ENCODE results near the gene TWF2. TPM values are rescaled to one million over a fixed set of nuclear protein-coding genes. Genes with fewer than 3 reads are reported as not detected.
A peak's percentile ranks its signal among the peaks of the same experiment; 100 is the strongest.

Gene TWF2
- total and polyA plus RNA-seq, 10 of the 15 experiments (the other 5 are each of a cell fraction or from before 2014, with no cell fraction given): 0.16 to 106 (median 68.5) TPM

DNA sequence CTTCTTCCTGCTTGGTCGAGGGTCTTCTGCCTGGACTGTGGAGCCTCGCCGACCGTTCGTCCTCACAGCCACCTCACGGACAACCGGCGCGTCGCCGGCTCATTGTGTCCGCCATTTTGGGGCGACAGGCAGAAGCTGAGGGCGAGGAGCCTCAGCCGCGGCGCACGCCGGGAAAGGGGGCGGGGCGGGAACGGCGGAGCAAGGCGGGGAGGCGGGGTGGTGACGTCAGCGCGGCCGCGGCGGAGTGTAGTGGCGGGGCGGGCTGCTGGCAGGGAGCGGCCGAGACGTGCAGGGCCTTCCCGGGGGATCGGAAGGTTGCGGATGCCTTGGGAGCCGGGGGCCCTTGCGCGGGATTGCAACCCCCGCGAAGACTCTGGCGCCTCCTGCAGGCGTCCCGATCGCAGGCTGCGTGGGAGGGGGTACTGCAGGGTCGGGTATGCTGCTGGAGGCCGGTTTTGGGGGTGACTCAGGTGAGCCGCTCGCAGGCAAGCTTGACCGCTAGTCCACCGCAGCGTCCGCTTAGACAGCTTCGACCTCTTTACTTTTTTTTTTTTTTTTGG lies 39.6 kb upstream of the TWF2 start, which contains the start of gene WDR82:
Gene WDR82, minus strand, starts transcription at position 140 of the 560 bp plus-strand sequence. CDS start 288 bp downstream, outside the sequence.
- BruUV-seq (replicated peaks): no TSS peak
- TF ChIP-seq RAD51 (IDR thresholded peaks at IDR 0.05): no peak
- peak; percentile 87 to 88 for TF ChIP-seq IKZF2 (IDR thresholded peaks at IDR 0.05)
- no peak for TF ChIP-seq NFYB (IDR thresholded peaks at IDR 0.05; ENCODE audit: insufficient read depth, low read depth, low read length)
- TF ChIP-seq, protein P1, sequence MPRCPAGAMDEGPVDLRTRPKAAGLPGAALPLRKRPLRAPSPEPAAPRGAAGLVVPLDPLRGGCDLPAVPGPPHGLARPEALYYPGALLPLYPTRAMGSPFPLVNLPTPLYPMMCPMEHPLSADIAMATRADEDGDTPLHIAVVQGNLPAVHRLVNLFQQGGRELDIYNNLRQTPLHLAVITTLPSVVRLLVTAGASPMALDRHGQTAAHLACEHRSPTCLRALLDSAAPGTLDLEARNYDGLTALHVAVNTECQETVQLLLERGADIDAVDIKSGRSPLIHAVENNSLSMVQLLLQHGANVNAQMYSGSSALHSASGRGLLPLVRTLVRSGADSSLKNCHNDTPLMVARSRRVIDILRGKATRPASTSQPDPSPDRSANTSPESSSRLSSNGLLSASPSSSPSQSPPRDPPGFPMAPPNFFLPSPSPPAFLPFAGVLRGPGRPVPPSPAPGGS (IDR thresholded peaks at IDR 0.05; ENCODE audit: borderline replicate concordance, insufficient read depth, low read depth, low read length, poor library complexity, severe bottlenecking): no peak
- peak; percentile 96 for TF ChIP-seq POLR2AphosphoS5 (IDR thresholded peaks at IDR 0.05; ENCODE audit: low read length)
- no peak for TF ChIP-seq KLF5 (IDR thresholded peaks at IDR 0.05; ENCODE audit: partially characterized antibody)
- no peak for TF ChIP-seq TARDBP (IDR thresholded peaks at IDR 0.05; ENCODE audit: borderline replicate concordance)
- TF ChIP-seq SRF (IDR thresholded peaks at IDR 0.05; ENCODE audit: low read depth in 2 of 2, low read length in 2 of 2): no peak
- peak; percentile 66 for TF ChIP-seq ATF7 (IDR thresholded peaks at IDR 0.05; ENCODE audit: low read depth)
- no peak for TF ChIP-seq MYC (IDR thresholded peaks at IDR 0.05; ENCODE audit: insufficient read depth, insufficient read length, insufficient replicate concordance, low read length, severe bottlenecking)
- 0 out of 2 replicates have a peak, but pooled peaks have one; percentile 39 for TF ChIP-seq NR2C1 (IDR thresholded peaks at IDR 0.05)
- TF ChIP-seq EZH2 (IDR thresholded peaks at IDR 0.05; ENCODE audit: borderline replicate concordance, control insufficient read depth, low read depth, low read length): no peak
- TF ChIP-seq, protein P2, sequence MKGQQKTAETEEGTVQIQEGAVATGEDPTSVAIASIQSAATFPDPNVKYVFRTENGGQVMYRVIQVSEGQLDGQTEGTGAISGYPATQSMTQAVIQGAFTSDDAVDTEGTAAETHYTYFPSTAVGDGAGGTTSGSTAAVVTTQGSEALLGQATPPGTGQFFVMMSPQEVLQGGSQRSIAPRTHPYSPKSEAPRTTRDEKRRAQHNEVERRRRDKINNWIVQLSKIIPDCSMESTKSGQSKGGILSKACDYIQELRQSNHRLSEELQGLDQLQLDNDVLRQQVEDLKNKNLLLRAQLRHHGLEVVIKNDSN (IDR thresholded peaks at IDR 0.05; ENCODE audit: borderline replicate concordance, extremely low read length, insufficient read depth, low read depth, low read length): no peak
- TF ChIP-seq RB1 (IDR thresholded peaks at IDR 0.05; ENCODE audit: borderline replicate concordance): peak; percentile 19; the same call in 1 of the 2 replicates
- TF ChIP-seq FOS (IDR thresholded peaks at IDR 0.05; ENCODE audit: borderline replicate concordance, extremely low read depth, insufficient read length): no peak
- peak; percentile 97 for TF ChIP-seq YY1 (IDR thresholded peaks at IDR 0.05; ENCODE audit: low read depth, low read length)
- TF ChIP-seq BRCA1 (IDR thresholded peaks at IDR 0.05; ENCODE audit: low read depth, low read length): no peak
- TF ChIP-seq ESRRA (IDR thresholded peaks at IDR 0.05; ENCODE audit: low read length): no peak

More for the DNA sequence above, 39.6 kb upstream of the TWF2 start, which contains the start of gene WDR82:
- no peaks in the 10 kb centered on the region for H3K27me3 ChIP-seq (replicated peaks in 1 of 2; ENCODE audit: control insufficient read depth in 2 of 2, insufficient read depth in 2 of 2, low read length in 1 of 2)
- H3K79me2 ChIP-seq (ENCODE audit: control insufficient read depth, insufficient read depth, low read length): peaks cover 52% of the 10 kb centered on the region
- WGBS (ENCODE audit: insufficient coverage, insufficient replicate concordance, low lambda C conversion rate, missing lambda C conversion rate): 2% methylated on average over 47 of the region's 58 CpGs
- POLR2A ChIA-PET: interaction anchor here (0.6 to 8.7 kb wide), 15 partner anchors 10 to 390 kb away, joined by 3 to 60 read pairs (median 5); partner anchors contain the start of genes GLYCTK, POC1A, TLR9 and TWF2
- peak within 1 kb of the TSS; percentile 91 for H3K4me3 ChIP-seq
- peak; percentile 67 for DNase-seq (ENCODE audit: low read depth, low spot score)
- peak within 1 kb of the TSS; percentile 79 for H3K9ac ChIP-seq (ENCODE audit: control insufficient read depth, insufficient read depth, low read length)
- H3K4me2 ChIP-seq (ENCODE audit: control insufficient read depth, insufficient read depth): peak within 1 kb of the TSS; percentile 68
- no peaks in the 10 kb centered on the region for H4K20me1 ChIP-seq (ENCODE audit: control insufficient read depth, insufficient read depth)
- no peaks in the 10 kb centered on the region; the same call in 1 of the 2 replicates for H3K4me1 ChIP-seq (ENCODE audit: control insufficient read depth, insufficient read depth, low read length)
- SMC1A ChIA-PET (ENCODE audit: uncharacterized antibody, unreplicated experiment): interaction anchor here (1.4 to 5.0 kb wide), 7 partner anchors 10 to 53 kb away, joined by 5 to 62 read pairs (median 7); partner anchors contain the start of genes PPM1M and TLR9
- peak within 1 kb of the TSS; percentile 82 for H3K27ac ChIP-seq (ENCODE audit: control insufficient read depth, insufficient read depth)
- H2AFZ ChIP-seq (ENCODE audit: control insufficient read depth, low read depth, low read length): peak within 1 kb of the TSS; percentile 76
- intact Hi-C loops (cut with micrococcal nuclease; ENCODE audit: unreplicated experiment) (loop anchor here (2.0 kb wide), 1 partner anchor 34 kb away; the partner anchor contains the start of gene PPM1M), in situ Hi-C loops (cut with MboI) (no loop called here)
- RAD21 ChIA-PET (ENCODE audit: unreplicated experiment): interaction anchor here (1.0 to 3.9 kb wide), 12 partner anchors 9 to 277 kb away, joined by 3 to 36 read pairs (median 6); partner anchors contain the start of genes GLYCTK, TLR9 and TWF2
- ATAC-seq: peak; percentile 84
- H3K36me3 ChIP-seq (ENCODE audit: control insufficient read depth in 2 of 2, insufficient read depth in 2 of 2, low read length in 1 of 2): no peaks in the 10 kb centered on the region
- H3K9me3 ChIP-seq (replicated peaks; ENCODE audit: control insufficient read depth, insufficient read depth, low read length): no peaks in the 10 kb centered on the region
- FAIRE-seq: no peak
- CTCF ChIA-PET: interaction anchor here (1.0 to 8.7 kb wide), 10 partner anchors 8 to 76 kb away, joined by 3 to 87 read pairs (median 25); partner anchors contain the start of genes GLYCTK, PPM1M and TLR9

Measured in GM12878 (cell line).